Gastrocnemius medialis (tissue), 4 donors: ENCODE measurements around the gene RALGAPA1. TPM values are rescaled to one million over a fixed set of nuclear protein-coding genes. Genes with fewer than 3 reads are reported as not detected.
"Not testable (repeated sequence)": the region's sequence is repeated elsewhere in the genome, so short reads cannot be mapped to it uniquely, and the experiment has no call there.

Source experiments
- ATAC-seq, 2 donors: fragments of 150-250 bp; one replicate each; pipeline ENCODE4 v1.9.1; 2016
- DNase-seq, 2 donors: peaks; one replicate each; pipeline ENCODE4 v3.0.0-alpha.2; 2019
- H3K27ac ChIP-seq, 4 donors: fragments of 200-600 bp; sonication (generic); 1 replicate in 1 of 4; 2 replicates in 3 of 4; pipeline ENCODE4 v1.5.1; 2016 to 2018; ENCODE audit warnings: mild to moderate bottlenecking in 2 of 4, moderate library complexity in 1 of 4
- H3K27me3 ChIP-seq, 3 donors: fragments of 200-600 bp; sonication (generic) in 2 of 3; 1 replicate in 1 of 3; 2 replicates in 2 of 3; pipeline versions ENCODE4 v1.5.1 to v1.6.0; 2016 to 2019; ENCODE audit warnings: mild to moderate bottlenecking in 1 of 3, moderate library complexity in 1 of 3
- H3K36me3 ChIP-seq, 2 donors: fragments of 200-600 bp; sonication (generic) in 1 of 2; one replicate each; pipeline ENCODE4 v1.5.1; 2017 to 2018
- H3K4me1 ChIP-seq, 2 donors: fragments of 200-600 bp; sonication (generic) in 1 of 2; one replicate each; pipeline ENCODE4 v1.5.1; 2016 to 2017; ENCODE audit warnings: mild to moderate bottlenecking in 2 of 2
- H3K4me3 ChIP-seq, 4 donors: fragments of 200-600 bp; sonication (generic) in 3 of 4; 1 replicate in 1 of 4; 2 replicates in 3 of 4; pipeline ENCODE4 v1.5.1; 2016 to 2019; ENCODE audit warnings: mild to moderate bottlenecking in 2 of 4
- H3K9me3 ChIP-seq, 3 donors: fragments of 200-600 bp; sonication (generic) in 2 of 3; 1 replicate in 1 of 3; 2 replicates in 2 of 3; pipeline ENCODE4 v1.5.1; 2016 to 2019
- CTCF ChIP-seq, 5 experiments: fragments of 450-650 bp in 3 of 5; fragments of 200-600 bp in 2 of 5; sonication (generic) in 2 of 5; IDR thresholded peaks in 4 of 5; conservative IDR thresholded peaks in 1 of 5; 1 replicate in 4 of 5; 2 replicates in 1 of 5; pipeline ENCODE4 v1.5.1; 2016 to 2019; ENCODE audit warnings: antibody characterized with exemption in 5 of 5, mild to moderate bottlenecking in 3 of 5, moderate library complexity in 3 of 5
- POLR2A ChIP-seq, 2 donors: fragments of 450-650 bp; IDR thresholded peaks; one replicate each; pipeline ENCODE4 v1.6.1; 2017; ENCODE audit warnings: antibody characterized with exemption in 2 of 2, mild to moderate bottlenecking in 2 of 2, moderate library complexity in 2 of 2
- in situ Hi-C, 4 donors: fragments of 200-750 bp; cut with MboI; loops; one replicate each; pipeline versions ENCODE4 v1.15.0 to v1.8.0; 2017; ENCODE audit warnings: low sequenced_read_pairs in 4 of 4
- intact Hi-C: fragments of 100-400 bp; cut with DNase I; formaldehyde crosslinking; loops from one replicate; pipeline ENCODE4 v1.15.1; 2023; ENCODE audit warnings: low total_unique reads
- total RNA-seq, 4 donors: library from RNA; depleted of rRNA; stranded (reverse); fragments of >200 nt; gene quantifications; one replicate each; pipeline versions ENCODE4 v1.1.0 to v1.2.3, GENCODE V29; 2016

Gene RALGAPA1
- total RNA-seq = 10 to 100 TPM; 26.0 to 55.9 (median 30.2) TPM

GRCh38 chr14:35808638-35809563 is at the start of gene RALGAPA1:
Gene RALGAPA1, minus strand, starts transcription at chr14:35809295. Its CDS starts 460 bp downstream, at chr14:35808835.
- peak within 1 kb of the TSS; percentile 56 to 89 (median 74) for H3K4me3 ChIP-seq
- H3K36me3 ChIP-seq, H3K27me3 ChIP-seq, H3K9me3 ChIP-seq, in situ Hi-C loops: not testable (repeated sequence)
- H3K27ac ChIP-seq = peak within 1 kb of the TSS; percentile 85 to 94 (median 88)
- TF ChIP-seq CTCF (IDR thresholded peaks at IDR 0.05 in 4 of 5, conservative IDR thresholded peaks at IDR 0.05 in 1 of 5) (peak; percentile 37 to 63 (median 42)), POLR2A (IDR thresholded peaks at IDR 0.05) (peak; percentile 87 to 89)
- intact Hi-C loops = loop anchor here (1.0 to 10.0 kb wide), 5 partner anchors 17 to 824 kb away; partner anchors contain the start of genes BRMS1L, FAM177A1, NFKBIA and PSMA6
- peak; percentile 90 to 94 for DNase-seq
- peak; percentile 98 to 99 for ATAC-seq
- peaks cover 16 to 22% of the 10 kb centered on the region in 2 donors for H3K4me1 ChIP-seq

GRCh38 chr14:35858521-35859209 is 49.6 kb upstream of the RALGAPA1 start:
- Histone ChIP-seq H3K4me1 (peaks cover 12 to 16% of the 10 kb centered on the region in 2 donors), H3K9me3 (no peaks in the 10 kb centered on the region), H3K4me3 (no peak overlapping the region), H3K36me3 (peaks cover 3 to 19% of the 10 kb centered on the region in 2 donors), H3K27me3 (no peaks in the 10 kb centered on the region), H3K27ac (no peak overlapping the region)
- in situ Hi-C loops = no loop called here
- TF ChIP-seq POLR2A (IDR thresholded peaks at IDR 0.05) (no peak), CTCF (IDR thresholded peaks at IDR 0.05 in 4 of 5, conservative IDR thresholded peaks at IDR 0.05 in 1 of 5) (no peak)
- no peak for ATAC-seq
- DNase-seq = no peak
- intact Hi-C loops = no loop called here

GRCh38 chr14:35855876-35856481 is 46.9 kb upstream of the RALGAPA1 start:
- no peak overlapping the region for H3K4me3 ChIP-seq
- ATAC-seq (no peak), DNase-seq (no peak)
- intact Hi-C loops (no loop called here), in situ Hi-C loops (no loop called here)
- peaks cover 12 to 16% of the 10 kb centered on the region in 2 donors for H3K4me1 ChIP-seq
- TF ChIP-seq CTCF (IDR thresholded peaks at IDR 0.05 in 4 of 5, conservative IDR thresholded peaks at IDR 0.05 in 1 of 5) (no peak), POLR2A (IDR thresholded peaks at IDR 0.05) (no peak)
- H3K27me3 ChIP-seq = no peaks in the 10 kb centered on the region
- no peaks in the 10 kb centered on the region for H3K9me3 ChIP-seq
- no peak overlapping the region for H3K27ac ChIP-seq
- H3K36me3 ChIP-seq = peaks cover 2 to 13% of the 10 kb centered on the region in 2 donors

GRCh38 chr14:35854696-35855270 is 45.7 kb upstream of the RALGAPA1 start:
- TF ChIP-seq CTCF (IDR thresholded peaks at IDR 0.05 in 4 of 5, conservative IDR thresholded peaks at IDR 0.05 in 1 of 5) = no peak
- Histone ChIP-seq H3K27me3 (no peaks in the 10 kb centered on the region), H3K4me1 (peaks cover 12 to 16% of the 10 kb centered on the region in 2 donors), H3K9me3 (no peaks in the 10 kb centered on the region), H3K4me3 (no peak overlapping the region), H3K27ac (no peak overlapping the region), H3K36me3 (peaks cover 2 to 13% of the 10 kb centered on the region in 2 donors)
- no peak for DNase-seq
- intact Hi-C loops (no loop called here), in situ Hi-C loops (no loop called here)
- ATAC-seq = no peak
